NCI-H146 treated with DMSO at 0.1 percent for 48 hours (cell line): ENCODE measurements around the gene HES3.

Experiments used
- DNase-seq: peaks from one replicate; lab custom pipeline; 2025; ENCODE audit not compliant: unreplicated experiment; lab: John Stamatoyannopoulos, UW

Gene HES3

GRCh38 chr1:6243993-6244392 is at the start of gene HES3:
HES3 (plus strand) TSS chr1:6244179; CDS start chr1:6244366, 187 bp downstream.
- no peak for DNase-seq

- DNase-seq = no peak
These were observed 46.1 kb upstream of the HES3 start for GRCh38 chr1:6197746-6198427.

- no peak for DNase-seq
These were observed 45.2 kb upstream of the HES3 start for GRCh38 chr1:6198646-6199297.

- peak; percentile 94 for DNase-seq
These were observed 44.4 kb upstream of the HES3 start, which contains the start of gene RPL22 for GRCh38 chr1:6199298-6200187. RPL22 (minus strand) TSS chr1:6199595; CDS start chr1:6199573, 22 bp downstream.

- no peak for DNase-seq
These were observed 43.7 kb upstream of the HES3 start for GRCh38 chr1:6200188-6200809.

GRCh38 chr1:6202256-6202655 is 41.7 kb upstream of the HES3 start:
- no peak for DNase-seq

- peak; percentile 33 for DNase-seq
These were observed 38.0 kb upstream of the HES3 start, which contains the start of gene RNF207 for GRCh38 chr1:6205849-6206519. RNF207 (plus strand) TSS chr1:6206119; CDS start chr1:6206536, 417 bp downstream.

- DNase-seq = no peak
These were observed 37.5 kb upstream of the HES3 start for GRCh38 chr1:6206520-6206855.

- DNase-seq = no peak
These were observed 36.7 kb upstream of the HES3 start for GRCh38 chr1:6207075-6207885.

- no peak for DNase-seq
These were observed 36.1 kb upstream of the HES3 start for GRCh38 chr1:6207921-6208320.

GRCh38 chr1:6208723-6209660 is 35.0 kb upstream of the HES3 start:
- DNase-seq = no peak

GRCh38 chr1:6209661-6210580 is 34.1 kb upstream of the HES3 start:
- no peak for DNase-seq

- no peak for DNase-seq
These were observed 33.2 kb upstream of the HES3 start for GRCh38 chr1:6210591-6211355.

GRCh38 chr1:6211731-6212130 is 32.2 kb upstream of the HES3 start:
- no peak for DNase-seq

- DNase-seq = no peak
These were observed 31.6 kb upstream of the HES3 start for GRCh38 chr1:6212193-6212959.
